H1 (cell line): ENCODE results near the gene EPB41L4A. TPM values are rescaled to one million over a fixed set of nuclear protein-coding genes. Genes with fewer than 3 reads are reported as not detected.

Experiments used
- NRF1 ChIP-seq: IDR thresholded peaks from 2 replicates; pipeline ENCODE4 v1.6.1; 2011; ENCODE audit warnings: mild to moderate bottlenecking, low read depth, low read length, improper control_type of control experiment
- TAF1 ChIP-seq: IDR thresholded peaks from 2 replicates; pipeline ENCODE4 v1.6.1; 2011; ENCODE audit warnings: mild to moderate bottlenecking, low read depth, low read length
- polyA plus RNA-seq, 7 experiments: library from polyadenylated mRNA; depleted of rRNA in 3 of 7; stranded (reverse) in 5 of 7; unstranded in 2 of 7; fragments of >200 nt in 5 of 7; fragments of 200-250 nt in 2 of 7; gene quantifications; 1 replicate in 5 of 7; 2 replicates in 1 of 7; 4 replicates in 1 of 7; pipeline versions ENCODE4 v1.2.1 to v1.2.3, GENCODE V29; 2011 to 2013; ENCODE audit warnings: missing spikeins in 2 of 7, mixed read lengths in 2 of 7
- total RNA-seq: library from RNA; stranded (reverse); fragmentation: NEBNext Ultra II Directional; extraction: Animal tissue kit (Norgen Biotek cat#: 25700); gene quantifications from 2 replicates; pipeline ENCODE4 v1.2.1, GENCODE V29; 2021

The EPB41L4A gene
- total and polyA plus RNA-seq, 2 of the 8 experiments (the other 6 are each of a cell fraction or from before 2014, with no cell fraction given): 1.6 to 4.6 TPM

DNA sequence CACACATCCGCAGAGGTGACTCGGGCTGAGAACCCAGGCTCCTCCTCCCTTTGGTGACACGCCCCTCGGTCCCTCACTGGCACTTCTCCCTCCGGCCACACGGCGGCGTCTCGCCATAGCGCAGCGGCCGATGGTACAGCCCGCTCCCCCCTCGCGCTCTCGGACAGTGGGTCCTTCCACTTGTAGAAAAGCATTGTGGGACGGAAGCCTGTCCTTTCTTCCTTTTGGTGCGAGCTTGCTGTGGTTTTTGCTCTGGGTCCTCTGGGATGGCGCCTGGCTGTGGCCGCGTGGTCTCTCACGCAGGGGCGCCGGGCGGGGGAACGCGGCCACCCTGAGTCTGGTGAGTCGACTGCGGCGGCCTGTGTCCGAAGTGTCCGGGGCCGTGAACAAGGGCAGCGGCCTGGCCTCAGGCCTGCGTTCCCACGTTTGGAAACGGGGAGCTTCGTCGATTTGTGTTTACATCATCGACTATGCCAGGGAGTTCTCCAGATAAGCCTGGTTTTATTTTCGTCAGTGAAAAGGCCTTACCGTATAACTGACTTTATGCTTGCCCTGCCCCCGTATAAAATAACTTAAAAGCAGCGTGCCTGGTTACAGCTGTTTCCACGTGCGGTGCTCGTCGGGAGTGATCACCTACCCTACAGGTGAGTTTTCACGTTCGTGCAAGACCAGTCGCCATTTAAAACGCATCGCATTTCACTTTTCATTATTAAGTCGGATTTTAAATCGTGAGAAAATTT, 258.3 kb downstream of the EPB41L4A start (continued):
- TF ChIP-seq TAF1: peak; percentile 100
- TF ChIP-seq NRF1: peak; percentile 15; the same call in 1 of the 2 replicates
